ENCODE measurements around the gene PTPRK.

Gene PTPRK

GRCh38 chr6:128171182-128171581, 349.2 kb downstream of the PTPRK start:
- Histone ChIP-seq H3K27ac (ENCODE audit: low read depth, low read length) (no peak overlapping the region), H3K9me3 (ENCODE audit: insufficient read depth, low read depth, low read length) (no peaks in the 10 kb centered on the region), H3K4me3 (ENCODE audit: low read length) (no peak overlapping the region), H3K9ac (ENCODE audit: low read depth, low read length) (no peak overlapping the region), H3K27me3 (ENCODE audit: insufficient read depth, low read length) (no peaks in the 10 kb centered on the region), H3K36me3 (ENCODE audit: insufficient read depth, low read length) (no peaks in the 10 kb centered on the region), H3K4me1 (ENCODE audit: insufficient read depth, low read length) (no peaks in the 10 kb centered on the region)
- 95% methylated on average over 2 of the region's 4 CpGs for WGBS

- Histone ChIP-seq H3K4me3 (ENCODE audit: low read length) (no peak overlapping the region), H3K9ac (ENCODE audit: low read depth, low read length) (no peak overlapping the region), H3K27me3 (ENCODE audit: insufficient read depth, low read length) (no peaks in the 10 kb centered on the region), H3K9me3 (ENCODE audit: insufficient read depth, low read depth, low read length) (no peaks in the 10 kb centered on the region), H3K4me1 (ENCODE audit: insufficient read depth, low read length) (no peaks in the 10 kb centered on the region), H3K27ac (ENCODE audit: low read depth, low read length) (no peak overlapping the region), H3K36me3 (ENCODE audit: insufficient read depth, low read length) (no peaks in the 10 kb centered on the region)
- over 99% methylated on average over 4 of the region's 4 CpGs for WGBS
These were observed 352.2 kb downstream of the PTPRK start for GRCh38 chr6:128168244-128168643.

- Histone ChIP-seq H3K9ac (ENCODE audit: low read depth, low read length) (no peak overlapping the region), H3K4me3 (ENCODE audit: low read length) (no peak overlapping the region), H3K36me3 (ENCODE audit: insufficient read depth, low read length) (no peaks in the 10 kb centered on the region), H3K27me3 (ENCODE audit: insufficient read depth, low read length) (no peaks in the 10 kb centered on the region), H3K4me1 (ENCODE audit: insufficient read depth, low read length) (no peaks in the 10 kb centered on the region), H3K9me3 (ENCODE audit: insufficient read depth, low read depth, low read length) (no peaks in the 10 kb centered on the region), H3K27ac (ENCODE audit: low read depth, low read length) (no peak overlapping the region)
These were observed 352.8 kb downstream of the PTPRK start for GRCh38 chr6:128167552-128167951.

GRCh38 chr6:128164254-128164653, 356.1 kb downstream of the PTPRK start:
- Histone ChIP-seq H3K4me1 (ENCODE audit: insufficient read depth, low read length) (0 out of 2 replicates have a peak, but pooled peaks cover 4% of the 10 kb centered on the region), H3K9me3 (ENCODE audit: insufficient read depth, low read depth, low read length) (no peaks in the 10 kb centered on the region), H3K27me3 (ENCODE audit: insufficient read depth, low read length) (no peaks in the 10 kb centered on the region), H3K36me3 (ENCODE audit: insufficient read depth, low read length) (no peaks in the 10 kb centered on the region), H3K4me3 (ENCODE audit: low read length) (no peak overlapping the region), H3K27ac (ENCODE audit: low read depth, low read length) (no peak overlapping the region), H3K9ac (ENCODE audit: low read depth, low read length) (no peak overlapping the region)
- WGBS = no CpG with 5 or more reads among the region's 1 CpG

- H3K27me3 ChIP-seq (ENCODE audit: insufficient read depth, low read length) = no peaks in the 10 kb centered on the region
- WGBS = 93% methylated on average over 2 of the region's 2 CpGs
- no peak overlapping the region for H3K27ac ChIP-seq (ENCODE audit: low read depth, low read length)
- no peak overlapping the region for H3K4me3 ChIP-seq (ENCODE audit: low read length)
- H3K9ac ChIP-seq (ENCODE audit: low read depth, low read length) = no peak overlapping the region
- H3K36me3 ChIP-seq (ENCODE audit: insufficient read depth, low read length) = no peaks in the 10 kb centered on the region
- 0 out of 2 replicates have a peak, but pooled peaks cover 4% of the 10 kb centered on the region for H3K4me1 ChIP-seq (ENCODE audit: insufficient read depth, low read length)
- no peaks in the 10 kb centered on the region for H3K9me3 ChIP-seq (ENCODE audit: insufficient read depth, low read depth, low read length)
These were observed 358.0 kb downstream of the PTPRK start for GRCh38 chr6:128162423-128162822.

GRCh38 chr6:128161839-128162238, 358.6 kb downstream of the PTPRK start:
- H3K9me3 ChIP-seq (ENCODE audit: insufficient read depth, low read depth, low read length) = no peaks in the 10 kb centered on the region
- no peaks in the 10 kb centered on the region for H3K27me3 ChIP-seq (ENCODE audit: insufficient read depth, low read length)
- WGBS = no CpG with 5 or more reads among the region's 1 CpG
- H3K9ac ChIP-seq (ENCODE audit: low read depth, low read length) = no peak overlapping the region
- no peak overlapping the region for H3K27ac ChIP-seq (ENCODE audit: low read depth, low read length)
- H3K4me1 ChIP-seq (ENCODE audit: insufficient read depth, low read length) = 0 out of 2 replicates have a peak, but pooled peaks cover 4% of the 10 kb centered on the region
- H3K4me3 ChIP-seq (ENCODE audit: low read length) = no peak overlapping the region
- no peaks in the 10 kb centered on the region for H3K36me3 ChIP-seq (ENCODE audit: insufficient read depth, low read length)

- Histone ChIP-seq H3K27me3 (ENCODE audit: insufficient read depth, low read length) (no peaks in the 10 kb centered on the region), H3K4me1 (ENCODE audit: insufficient read depth, low read length) (0 out of 2 replicates have a peak, but pooled peaks cover 4% of the 10 kb centered on the region), H3K27ac (ENCODE audit: low read depth, low read length) (no peak overlapping the region), H3K36me3 (ENCODE audit: insufficient read depth, low read length) (no peaks in the 10 kb centered on the region), H3K9ac (ENCODE audit: low read depth, low read length) (no peak overlapping the region), H3K9me3 (ENCODE audit: insufficient read depth, low read depth, low read length) (no peaks in the 10 kb centered on the region), H3K4me3 (ENCODE audit: low read length) (no peak overlapping the region)
- WGBS = 73% methylated on average over 1 of the region's 1 CpG
These were observed 359.1 kb downstream of the PTPRK start for GRCh38 chr6:128161263-128161662.

- H3K36me3 ChIP-seq (ENCODE audit: insufficient read depth, low read length) = no peaks in the 10 kb centered on the region
- H3K4me1 ChIP-seq (ENCODE audit: insufficient read depth, low read length) = 0 out of 2 replicates have a peak, but pooled peaks cover 4% of the 10 kb centered on the region
- H3K9ac ChIP-seq (ENCODE audit: low read depth, low read length) = no peak overlapping the region
- H3K27ac ChIP-seq (ENCODE audit: low read depth, low read length) = no peak overlapping the region
- H3K9me3 ChIP-seq (ENCODE audit: insufficient read depth, low read depth, low read length) = no peaks in the 10 kb centered on the region
- H3K27me3 ChIP-seq (ENCODE audit: insufficient read depth, low read length) = no peaks in the 10 kb centered on the region
- H3K4me3 ChIP-seq (ENCODE audit: low read length) = no peak overlapping the region
- WGBS = 96% methylated on average over 3 of the region's 4 CpGs
These were observed 361.9 kb downstream of the PTPRK start for GRCh38 chr6:128158496-128158895.

GRCh38 chr6:128156321-128157111, 363.9 kb downstream of the PTPRK start:
- H3K36me3 ChIP-seq (ENCODE audit: insufficient read depth, low read length) = no peaks in the 10 kb centered on the region
- no peak overlapping the region for H3K27ac ChIP-seq (ENCODE audit: low read depth, low read length)
- WGBS = 89% methylated on average over 1 of the region's 4 CpGs
- H3K27me3 ChIP-seq (ENCODE audit: insufficient read depth, low read length) = no peaks in the 10 kb centered on the region
- H3K4me1 ChIP-seq (ENCODE audit: insufficient read depth, low read length) = no peaks in the 10 kb centered on the region
- no peak overlapping the region for H3K9ac ChIP-seq (ENCODE audit: low read depth, low read length)
- H3K4me3 ChIP-seq (ENCODE audit: low read length) = no peak overlapping the region
- no peaks in the 10 kb centered on the region for H3K9me3 ChIP-seq (ENCODE audit: insufficient read depth, low read depth, low read length)

GRCh38 chr6:128155826-128156225, 364.6 kb downstream of the PTPRK start:
- Histone ChIP-seq H3K4me1 (ENCODE audit: insufficient read depth, low read length) (no peaks in the 10 kb centered on the region), H3K27ac (ENCODE audit: low read depth, low read length) (no peak overlapping the region), H3K27me3 (ENCODE audit: insufficient read depth, low read length) (no peaks in the 10 kb centered on the region), H3K9me3 (ENCODE audit: insufficient read depth, low read depth, low read length) (no peaks in the 10 kb centered on the region), H3K9ac (ENCODE audit: low read depth, low read length) (no peak overlapping the region), H3K36me3 (ENCODE audit: insufficient read depth, low read length) (no peaks in the 10 kb centered on the region), H3K4me3 (ENCODE audit: low read length) (no peak overlapping the region)
- 100% methylated on average over 1 of the region's 1 CpG for WGBS

- Histone ChIP-seq H3K27me3 (ENCODE audit: insufficient read depth, low read length) (no peaks in the 10 kb centered on the region), H3K27ac (ENCODE audit: low read depth, low read length) (no peak overlapping the region), H3K4me1 (ENCODE audit: insufficient read depth, low read length) (no peaks in the 10 kb centered on the region), H3K9me3 (ENCODE audit: insufficient read depth, low read depth, low read length) (no peaks in the 10 kb centered on the region), H3K36me3 (ENCODE audit: insufficient read depth, low read length) (no peaks in the 10 kb centered on the region), H3K4me3 (ENCODE audit: low read length) (no peak overlapping the region), H3K9ac (ENCODE audit: low read depth, low read length) (no peak overlapping the region)
- 92% methylated on average over 4 of the region's 4 CpGs for WGBS
These were observed 367.8 kb downstream of the PTPRK start for GRCh38 chr6:128152551-128152950.

All from HUES64 (cell line).